ENCODE measurements around the gene RAB20.
"Not testable (repeated sequence)": the region's sequence is repeated elsewhere in the genome, so short reads cannot be mapped to it uniquely, and the experiment has no call there.

The RAB20 gene

DNA sequence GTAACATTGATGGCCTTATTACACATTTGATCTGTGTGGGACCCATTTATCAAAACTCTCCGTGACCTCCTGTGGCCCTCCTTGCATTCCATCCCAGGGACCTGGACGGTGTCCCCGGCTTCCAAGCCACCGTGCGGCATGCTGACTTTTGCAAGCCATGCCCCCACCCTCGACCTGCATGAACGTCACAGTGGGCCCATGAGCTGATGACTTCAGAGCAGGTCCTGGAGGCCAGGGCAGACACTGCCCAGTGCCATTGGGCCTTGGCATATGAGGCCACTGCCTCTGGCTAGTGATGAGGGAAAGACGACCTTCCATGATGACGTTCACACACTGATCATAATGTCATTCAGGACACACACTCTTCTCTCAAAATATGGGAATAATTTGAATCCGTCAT lies 62.8 kb downstream of the RAB20 start:
- Histone ChIP-seq H3K4me3 (no peak overlapping the region), H3K27ac (no peak overlapping the region)

DNA sequence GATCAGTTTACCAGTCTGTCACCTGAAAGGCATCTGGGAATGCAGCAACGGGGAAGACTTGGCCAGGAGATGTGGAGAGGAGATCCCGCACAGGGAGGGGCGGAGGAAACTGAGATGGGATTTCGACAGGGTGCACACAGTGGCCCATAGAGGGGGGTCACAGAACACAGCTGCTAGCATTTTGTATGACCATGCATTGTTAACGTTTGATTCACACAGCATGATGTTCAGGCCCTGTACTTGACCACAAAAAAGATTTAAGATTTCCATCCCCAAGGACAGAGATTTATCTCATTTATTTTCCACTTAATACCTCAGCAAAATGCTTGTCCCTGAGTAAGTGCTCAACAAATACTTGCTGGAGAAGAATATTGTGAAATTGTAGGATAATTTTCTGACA lies 63.2 kb downstream of the RAB20 start:
- Histone ChIP-seq H3K4me3 (no peak overlapping the region), H3K27ac (no peak overlapping the region)

DNA sequence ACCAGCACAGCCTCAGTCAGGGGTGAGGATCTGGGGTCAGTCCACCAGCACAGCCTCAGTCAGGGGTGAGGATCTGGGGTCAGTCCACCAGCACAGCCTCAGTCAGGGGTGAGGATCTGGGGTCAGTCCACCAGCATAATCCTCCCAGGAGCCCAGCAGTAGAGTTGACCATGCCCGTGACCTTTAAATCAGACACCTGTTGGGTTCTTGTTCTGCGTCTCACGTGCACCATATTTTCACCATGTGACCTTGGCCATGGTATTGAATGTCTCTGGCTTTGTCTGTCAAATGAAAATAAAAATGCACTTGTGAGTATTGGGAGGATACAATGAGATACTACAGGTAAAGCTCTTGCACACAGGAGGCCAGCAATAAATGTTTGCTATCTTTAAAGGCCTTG lies 63.6 kb downstream of the RAB20 start:
- not testable (repeated sequence) for H3K4me3 ChIP-seq

DNA sequence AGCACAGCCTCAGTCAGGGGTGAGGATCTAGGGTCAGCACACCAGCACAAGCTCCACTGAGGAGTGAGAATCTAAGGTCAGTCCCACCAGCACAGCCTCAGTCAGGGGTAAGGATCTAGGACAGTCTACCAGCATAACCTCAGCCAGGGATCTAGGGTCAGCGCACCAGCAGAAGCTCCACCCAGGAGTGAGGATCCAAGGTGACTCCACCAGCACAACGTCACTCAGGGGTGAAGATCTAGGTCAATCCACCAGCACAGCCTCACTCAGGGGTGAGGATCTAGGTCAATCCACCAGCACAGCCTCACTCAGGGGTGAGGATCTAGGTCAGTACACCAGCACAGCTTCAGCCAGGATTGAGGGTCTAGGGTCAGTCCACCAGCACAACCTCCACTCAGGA lies 64.5 kb downstream of the RAB20 start:
- Histone ChIP-seq H3K4me3 (no peak overlapping the region), H3K27ac (no peak overlapping the region)

More for the DNA sequence above, 63.6 kb downstream of the RAB20 start:
- not testable (repeated sequence) for H3K27ac ChIP-seq

DNA sequence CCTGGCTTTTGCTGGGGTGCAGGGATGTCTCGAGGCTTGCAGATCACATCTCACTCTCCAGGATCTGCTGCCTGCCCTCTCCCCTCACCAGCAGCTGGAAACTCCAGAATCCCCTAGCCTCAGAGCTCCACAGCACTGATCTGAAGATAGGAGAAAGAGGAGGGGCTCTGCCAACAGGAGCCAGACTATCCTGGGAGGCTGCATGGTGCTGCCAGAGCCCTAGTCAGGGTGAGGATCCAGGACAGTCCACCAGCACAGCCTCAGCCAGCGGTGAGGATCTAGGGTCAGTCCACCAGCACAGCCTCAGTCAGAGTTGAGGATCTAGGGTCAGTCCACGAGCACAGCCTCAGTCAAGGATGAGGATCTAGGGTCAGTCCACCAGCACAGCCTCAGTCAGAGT lies 65.2 kb downstream of the RAB20 start:
- H3K27ac ChIP-seq = no peak overlapping the region

DNA sequence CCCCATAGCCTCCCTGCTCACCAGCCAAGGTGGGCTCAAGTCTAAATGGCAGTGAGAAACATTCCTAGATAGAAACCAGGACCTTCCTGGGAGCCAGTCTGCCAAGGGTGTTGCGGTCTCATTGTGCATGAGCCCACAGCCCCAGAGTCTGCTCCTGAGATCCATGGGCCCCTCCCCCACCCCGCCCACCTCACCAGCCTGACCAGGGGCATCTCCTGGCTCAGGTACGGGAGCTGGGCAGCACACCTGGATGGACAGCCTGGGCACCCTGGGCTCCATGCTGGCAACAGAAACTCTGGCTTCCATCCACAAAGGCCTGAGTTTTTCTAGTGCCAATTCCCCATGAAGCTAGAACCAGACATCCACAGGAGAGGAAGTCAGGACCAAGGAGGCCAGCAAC lies 65.6 kb downstream of the RAB20 start:
- H3K27ac ChIP-seq = no peak overlapping the region

More for the DNA sequence above, 65.2 kb downstream of the RAB20 start:
- H3K4me3 ChIP-seq = no peak overlapping the region

DNA sequence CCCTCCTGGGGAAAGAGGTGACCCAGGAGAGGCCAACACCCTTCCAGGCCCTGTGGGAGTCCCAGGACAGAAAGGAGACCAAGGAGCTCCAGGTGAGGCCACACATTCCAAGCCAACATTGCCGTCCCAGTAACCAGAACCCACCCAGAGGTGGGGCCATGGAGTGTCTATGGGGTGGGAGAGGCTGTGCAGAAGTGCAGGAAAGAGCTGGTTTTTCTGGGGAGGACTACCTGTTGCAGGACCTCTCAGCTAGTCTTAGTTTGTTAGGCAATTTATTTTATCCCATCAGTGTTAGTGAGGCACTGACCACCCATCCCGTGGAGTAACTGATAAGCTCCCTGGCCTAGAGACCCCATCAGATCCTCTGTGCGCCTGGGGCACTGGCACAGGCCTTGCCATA lies 66.1 kb downstream of the RAB20 start:
- no peak overlapping the region for H3K4me3 ChIP-seq
- no peak overlapping the region for H3K27ac ChIP-seq

More for the DNA sequence above, 65.6 kb downstream of the RAB20 start:
- no peak overlapping the region for H3K4me3 ChIP-seq

DNA sequence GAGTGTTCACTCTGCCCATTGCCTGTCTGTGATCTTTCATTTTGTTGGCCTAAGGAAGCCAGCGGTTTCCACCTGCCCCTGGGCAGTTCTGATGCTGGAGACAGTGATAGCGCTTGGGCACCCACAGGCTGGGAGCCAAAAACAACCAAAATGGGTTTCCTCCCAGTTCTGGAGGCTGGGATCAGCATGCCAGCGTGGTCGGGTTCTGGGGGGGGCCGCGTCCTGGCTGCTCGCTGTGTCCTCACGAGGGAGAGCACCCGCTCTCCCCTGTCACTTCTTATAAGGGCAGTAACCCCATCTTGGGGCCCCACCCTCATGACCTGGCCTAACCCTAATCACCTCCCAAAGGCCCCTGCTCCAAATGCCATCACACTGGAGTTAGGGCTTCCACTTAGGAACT lies 67.9 kb downstream of the RAB20 start:
- Histone ChIP-seq H3K27ac (no peak overlapping the region), H3K4me3 (no peak overlapping the region)

DNA sequence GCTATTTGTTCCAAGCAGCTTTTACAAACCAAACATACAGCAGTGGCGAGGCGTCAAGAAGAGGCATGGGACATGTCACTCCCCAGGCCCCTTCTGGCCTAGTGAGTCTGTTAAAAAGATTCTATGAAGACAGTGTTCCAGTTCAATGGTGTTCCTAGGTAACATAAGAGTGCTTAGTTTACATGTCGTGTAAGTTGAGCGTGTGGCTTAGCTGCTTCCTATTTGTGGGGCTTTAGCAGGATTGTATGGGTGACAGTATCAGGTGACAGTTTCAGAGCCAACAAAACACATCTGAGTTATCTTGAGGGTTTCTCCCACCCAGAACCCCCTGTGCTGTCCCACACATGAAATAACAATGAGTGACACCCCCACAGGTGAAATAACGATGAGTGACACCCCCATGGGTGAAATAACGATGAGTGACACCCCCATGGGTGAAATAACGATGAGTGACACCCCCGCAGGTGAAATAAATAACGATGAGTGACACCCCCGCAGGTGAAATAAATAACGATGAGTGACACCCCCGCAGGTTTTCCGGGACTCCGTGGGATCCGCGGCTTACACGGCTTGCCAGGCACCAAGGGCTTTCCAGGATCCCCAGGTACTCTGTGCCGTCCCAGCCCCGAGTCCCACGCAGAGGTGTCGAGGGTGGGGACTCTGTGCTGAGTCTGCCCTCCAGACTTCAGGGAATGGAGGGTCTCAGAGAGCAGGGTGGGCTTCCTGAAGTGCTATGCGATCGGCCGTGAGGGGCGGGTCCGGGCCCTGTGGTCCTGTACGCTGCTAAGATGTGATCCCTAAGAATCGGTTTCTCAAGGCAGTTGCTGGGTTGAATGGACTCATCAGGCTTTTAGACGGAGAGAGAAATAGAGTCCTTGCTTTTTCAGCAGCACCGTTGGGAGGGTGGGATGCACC lies 68.6 kb downstream of the RAB20 start:
- H3K27ac ChIP-seq = no peak overlapping the region
- H3K4me3 ChIP-seq = no peak overlapping the region

DNA sequence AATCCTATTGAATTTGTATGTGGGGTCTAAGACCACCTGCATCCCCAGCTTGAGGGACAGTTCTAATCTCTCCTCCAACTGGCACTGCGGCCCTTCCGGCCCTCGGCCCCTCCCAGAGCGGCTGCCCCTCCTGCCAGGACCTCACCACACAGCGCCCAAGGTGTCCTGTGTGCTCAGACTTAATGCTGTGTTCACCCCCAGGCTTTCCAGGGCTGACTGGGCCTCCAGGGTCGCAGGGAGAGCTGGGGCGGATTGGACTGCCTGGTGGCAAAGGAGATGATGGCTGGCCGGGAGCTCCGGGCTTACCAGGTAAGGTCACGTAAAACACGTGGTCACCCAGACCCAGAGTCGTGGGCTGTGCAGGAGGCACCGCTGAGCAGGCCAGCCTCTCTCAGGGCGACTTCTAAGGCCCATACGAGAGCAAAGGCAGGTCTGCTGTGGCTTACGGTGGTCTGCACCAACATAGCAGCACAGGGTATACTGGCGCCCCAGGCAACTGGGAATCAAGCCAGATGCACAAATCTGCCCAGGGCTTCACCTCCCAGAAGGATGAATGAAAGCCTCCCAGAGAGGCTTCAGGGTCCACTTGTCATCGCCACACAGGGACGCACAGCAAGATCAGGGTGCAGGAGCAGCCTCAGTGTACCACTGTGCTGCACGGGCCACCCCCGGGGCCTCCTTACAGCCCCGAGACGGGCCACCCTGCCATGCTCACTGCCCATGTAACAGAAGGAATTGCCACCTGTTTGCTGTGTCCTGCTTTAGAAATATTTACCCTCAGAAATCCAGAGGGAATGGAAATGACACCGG lies 69.4 kb downstream of the RAB20 start:
- Histone ChIP-seq H3K4me3 (no peak overlapping the region), H3K27ac (no peak overlapping the region)

DNA sequence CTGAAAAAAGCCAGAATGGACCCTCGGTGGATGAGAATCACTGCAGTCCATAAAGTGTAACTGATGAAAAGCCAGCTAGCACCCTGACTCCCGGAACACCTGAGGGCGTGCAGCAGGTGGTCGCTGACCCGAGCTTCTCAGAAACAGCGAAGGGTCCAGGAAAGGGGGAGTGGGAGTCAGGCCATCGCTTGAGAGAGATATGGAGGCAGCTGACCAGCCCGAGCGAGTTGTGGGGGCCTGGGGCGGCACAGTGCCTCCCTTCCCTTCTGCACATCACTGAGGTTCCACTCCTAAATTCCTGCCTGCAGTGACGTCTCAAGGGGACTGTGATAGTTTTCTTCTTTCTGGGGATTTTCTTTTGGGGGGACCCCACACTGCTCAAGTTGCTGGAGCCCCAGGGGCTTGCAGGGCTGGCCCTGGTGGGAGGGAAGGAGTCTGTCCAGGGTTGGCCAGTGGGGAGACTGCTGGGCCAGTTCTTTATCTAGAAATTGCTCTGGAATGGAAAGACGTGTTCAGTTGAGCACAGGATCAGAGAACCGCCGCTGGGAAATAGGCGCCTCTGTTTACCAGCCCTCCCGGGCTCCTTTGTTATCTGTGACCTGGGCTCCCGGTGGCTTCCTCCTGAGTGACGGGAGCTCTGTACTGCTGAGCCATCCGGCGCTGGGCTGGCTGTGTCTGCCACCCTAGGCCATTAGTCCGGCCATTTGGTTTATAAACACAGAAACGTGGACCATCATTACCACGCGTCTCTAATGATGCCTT lies 71.3 kb downstream of the RAB20 start:
- Histone ChIP-seq H3K4me3 (no peak overlapping the region), H3K27ac (no peak overlapping the region)

DNA sequence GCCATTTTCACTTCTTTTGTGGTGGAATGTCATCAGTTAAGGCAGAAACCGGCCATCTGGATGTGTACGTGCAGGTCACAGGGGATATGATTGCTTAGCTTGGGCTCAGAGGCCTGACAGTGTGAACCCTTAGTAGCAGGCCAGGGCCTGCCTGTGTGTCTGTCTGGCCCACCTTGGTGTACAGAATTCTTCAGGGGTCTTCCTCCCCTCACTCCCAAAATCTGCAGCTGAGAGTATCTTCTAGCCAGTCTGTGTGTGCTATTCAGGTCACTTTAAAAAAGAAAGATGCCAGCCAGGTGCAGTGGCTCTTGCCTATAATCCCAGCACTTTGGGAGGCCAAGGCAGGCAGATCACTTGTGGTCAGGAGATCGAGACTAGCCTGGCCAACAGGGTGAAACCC lies 74.6 kb downstream of the RAB20 start:
- H3K4me3 ChIP-seq, H3K27ac ChIP-seq: not testable (repeated sequence)

DNA sequence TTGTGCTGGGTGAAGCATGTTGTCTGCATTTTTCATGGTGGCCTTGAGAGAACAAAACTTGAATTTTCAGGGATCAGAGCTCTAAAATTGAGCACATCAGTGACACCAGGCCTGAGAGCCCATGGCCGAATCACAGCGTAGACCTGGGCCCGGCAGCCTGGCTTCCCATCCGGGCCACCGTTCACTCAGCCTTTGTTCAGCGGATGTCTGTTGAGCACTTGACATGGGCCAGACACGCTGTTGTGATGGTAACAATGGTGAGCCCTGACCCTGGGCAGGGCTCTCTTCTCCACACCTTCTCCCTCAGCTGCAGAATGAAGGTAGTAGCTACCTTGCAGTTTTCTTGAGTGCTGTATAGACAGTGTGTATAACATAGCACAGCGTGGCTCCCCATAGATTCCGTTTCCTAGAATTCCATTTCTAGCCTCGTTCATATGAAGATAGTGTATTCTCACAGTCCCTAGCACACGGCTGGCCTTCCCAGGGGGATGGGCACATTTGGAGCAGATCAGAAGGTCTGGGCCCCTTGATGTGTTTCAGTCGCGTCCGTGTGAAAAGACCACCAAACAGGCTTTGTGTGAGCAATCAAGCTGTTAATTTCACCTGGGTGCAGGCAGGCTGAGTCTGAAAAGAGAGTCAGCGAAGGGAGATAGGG lies 75.3 kb downstream of the RAB20 start:
- Histone ChIP-seq H3K27ac (no peak overlapping the region), H3K4me3 (no peak overlapping the region)

DNA sequence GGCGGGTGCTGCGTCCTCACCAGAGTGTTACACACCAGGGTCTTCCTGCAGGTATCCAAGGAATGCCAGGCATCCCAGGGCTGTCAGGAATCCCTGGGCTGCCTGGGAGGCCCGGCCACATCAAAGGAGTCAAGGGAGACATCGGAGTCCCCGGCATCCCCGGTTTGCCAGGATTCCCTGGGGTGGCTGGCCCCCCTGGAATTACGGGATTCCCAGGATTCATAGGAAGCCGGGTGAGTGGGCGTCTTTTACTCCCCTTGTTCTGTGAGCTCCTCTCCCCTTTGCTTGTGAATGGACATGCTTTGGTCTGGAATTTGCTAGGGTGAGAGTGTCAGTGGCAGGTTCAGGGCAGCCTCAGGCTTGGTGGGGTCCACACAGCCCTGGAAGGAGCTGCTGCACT lies 75.9 kb downstream of the RAB20 start:
- Histone ChIP-seq H3K27ac (no peak overlapping the region), H3K4me3 (no peak overlapping the region)

DNA sequence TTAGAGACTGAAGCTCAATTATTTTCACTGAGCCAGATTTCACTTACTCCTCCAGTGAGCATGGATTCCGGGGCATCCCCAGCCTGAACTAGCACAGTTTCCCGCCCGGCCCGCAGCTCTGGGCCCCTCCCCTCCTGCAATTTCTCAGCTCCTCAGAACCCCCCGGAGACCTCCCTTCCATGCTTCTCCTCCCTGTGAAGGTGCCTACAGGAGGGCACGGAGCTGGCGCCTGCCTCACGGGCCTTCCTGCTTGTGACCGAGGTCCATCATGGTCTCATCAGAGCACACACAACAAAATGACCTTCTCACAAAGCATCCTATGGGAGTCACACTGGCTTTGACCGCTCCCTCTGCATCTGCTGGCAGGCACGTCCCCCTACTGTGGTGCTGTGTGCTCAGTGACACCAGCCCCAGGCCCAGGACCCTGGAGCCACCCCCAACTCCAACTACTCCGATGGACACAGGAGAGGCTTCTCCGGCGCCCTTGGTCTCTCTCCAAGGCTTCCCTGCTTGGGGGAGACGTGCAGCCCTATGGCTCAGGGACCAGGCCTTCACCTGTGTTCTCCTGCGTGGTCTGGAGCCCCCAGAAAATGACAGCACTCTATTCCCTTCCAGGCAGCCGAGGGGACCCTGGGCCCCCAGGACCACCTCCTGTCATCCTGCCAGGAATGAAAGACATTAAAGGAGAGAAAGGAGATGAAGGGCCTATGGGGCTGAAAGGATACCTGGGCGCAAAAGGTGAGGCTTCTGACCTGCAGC lies 77.1 kb downstream of the RAB20 start:
- no peak overlapping the region for H3K4me3 ChIP-seq
- H3K27ac ChIP-seq = no peak overlapping the region

DNA sequence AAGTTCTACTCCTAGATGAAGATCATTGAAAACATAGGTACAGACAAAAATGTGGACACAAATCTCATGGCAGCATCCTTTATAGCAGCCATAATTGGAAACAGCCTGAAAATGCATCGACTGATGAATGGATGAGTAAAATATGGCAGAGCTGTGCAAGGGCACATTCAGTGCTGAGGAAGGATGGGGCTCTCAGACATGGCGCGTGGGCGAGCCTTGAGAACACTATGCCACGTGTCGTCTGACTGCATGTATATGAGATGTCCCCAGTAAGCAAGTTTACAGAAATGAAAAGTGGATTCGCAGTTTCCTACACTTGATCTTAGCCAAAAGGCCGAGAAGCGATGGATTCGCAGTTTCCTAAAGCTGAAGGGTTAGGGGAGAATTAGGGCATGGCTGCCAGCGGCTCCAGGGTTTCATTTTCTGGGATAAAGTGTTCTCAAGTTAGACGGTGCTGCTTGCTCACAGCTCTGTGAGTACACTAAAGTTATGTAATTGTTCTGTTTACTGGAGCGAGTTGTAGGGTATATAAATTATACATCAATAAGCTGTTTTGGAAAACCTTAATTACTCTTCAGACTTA lies 78.0 kb downstream of the RAB20 start:
- no peak overlapping the region for H3K27ac ChIP-seq

DNA sequence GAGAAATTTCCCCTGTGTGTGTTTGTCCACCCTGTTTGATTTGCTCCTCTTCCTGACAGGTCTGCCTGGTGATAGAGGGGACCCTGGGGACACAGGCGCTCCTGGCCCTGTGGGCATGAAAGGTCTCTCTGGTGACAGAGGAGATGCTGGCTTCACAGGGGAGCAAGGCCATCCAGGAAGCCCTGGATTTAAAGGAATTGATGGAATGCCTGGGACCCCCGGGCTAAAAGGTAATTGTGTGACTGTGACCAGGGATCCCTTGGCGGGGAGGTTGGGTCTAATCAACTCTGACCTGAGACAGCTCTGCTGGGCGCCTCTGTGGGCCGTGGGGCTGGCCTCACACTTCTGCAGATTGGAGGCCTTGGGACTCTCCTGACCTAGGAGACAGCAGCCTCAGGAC lies 81.4 kb downstream of the RAB20 start:
- H3K27ac ChIP-seq = no peak overlapping the region
- H3K4me3 ChIP-seq = no peak overlapping the region

More for the DNA sequence above, 78.0 kb downstream of the RAB20 start:
- H3K4me3 ChIP-seq = no peak overlapping the region

DNA sequence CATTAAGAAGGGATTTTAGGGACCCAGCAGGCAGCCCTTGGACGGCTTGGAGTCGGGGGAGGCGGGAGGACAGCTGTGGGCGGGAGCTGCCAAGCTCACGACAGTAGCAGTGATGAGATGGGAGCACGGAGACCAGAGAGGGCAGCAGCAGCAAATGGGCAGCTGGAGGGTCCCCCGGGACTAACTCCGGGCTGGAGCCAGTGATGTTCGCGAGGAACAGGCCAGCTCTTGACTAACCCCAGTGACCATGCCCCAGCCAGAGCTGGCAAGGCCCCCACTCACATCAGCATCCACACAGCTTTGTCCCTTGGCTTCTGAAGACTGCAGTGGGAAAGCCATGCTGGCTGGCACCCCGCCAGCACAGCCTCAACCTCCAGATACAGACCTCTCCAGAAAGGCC lies 81.9 kb downstream of the RAB20 start:
- Histone ChIP-seq H3K27ac (no peak overlapping the region), H3K4me3 (no peak overlapping the region)

DNA sequence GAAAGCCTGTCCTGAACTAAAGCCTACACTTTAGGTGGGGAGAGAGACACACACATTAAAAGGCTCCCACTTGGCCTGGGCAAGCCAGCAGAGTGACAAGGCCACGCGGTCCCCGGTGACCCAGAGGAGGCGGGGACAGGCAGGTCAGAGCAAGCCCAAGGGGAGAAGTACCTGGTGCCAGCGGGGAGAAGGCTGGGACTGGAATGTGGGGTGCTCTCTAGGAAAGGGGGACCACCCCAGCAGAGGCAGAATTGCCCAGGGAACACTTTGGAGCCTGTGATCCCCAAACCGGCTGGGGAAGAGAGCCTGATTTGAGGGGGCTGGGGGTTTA lies 82.3 kb downstream of the RAB20 start:
- no peak overlapping the region for H3K27ac ChIP-seq
- no peak overlapping the region for H3K4me3 ChIP-seq

Measured in skin epidermis (tissue), 12 donors.